Liver (tissue), 9 donors: ENCODE measurements around the gene GSG1. TPM values are rescaled to one million over a fixed set of nuclear protein-coding genes. Genes with fewer than 3 reads are reported as not detected.

Experiments used
- DNase-seq: peaks from one replicate; pipeline ENCODE4 v3.0.0-alpha.2; 2017; ENCODE audit warnings: low spot score
- H3K27ac ChIP-seq, 2 donors: one replicate each; pipeline ENCODE4 v1.7.0; 2013; ENCODE audit warnings: inconsistent platforms in 2 of 2, low read length in 2 of 2, control low read depth in 1 of 2, low read depth in 1 of 2, mild to moderate bottlenecking in 1 of 2
- H3K27me3 ChIP-seq, 4 donors: one replicate each; pipeline versions ENCODE4 v1.6.1 to v1.7.0; 2013; ENCODE audit warnings: low read length in 3 of 4, inconsistent platforms in 1 of 4, mild to moderate bottlenecking in 1 of 4, moderate library complexity in 1 of 4; ENCODE audit not compliant: control insufficient read depth in 4 of 4, insufficient read depth in 4 of 4
- H3K36me3 ChIP-seq, 4 donors: one replicate each; pipeline versions ENCODE4 v1.6.1 to v1.7.0; 2013; ENCODE audit warnings: low read length in 3 of 4, mild to moderate bottlenecking in 3 of 4, low read depth in 1 of 4, moderate library complexity in 1 of 4; ENCODE audit not compliant: control insufficient read depth in 4 of 4, insufficient read depth in 3 of 4
- H3K4me1 ChIP-seq, 4 donors: one replicate each; pipeline versions ENCODE4 v1.6.1 to v1.7.0; 2013; ENCODE audit warnings: low read length in 3 of 4, mild to moderate bottlenecking in 3 of 4, moderate library complexity in 1 of 4; ENCODE audit not compliant: control insufficient read depth in 4 of 4, insufficient read depth in 4 of 4
- H3K4me3 ChIP-seq, 3 donors: one replicate each; pipeline versions ENCODE4 v1.6.1 to v1.7.0; 2013; ENCODE audit warnings: low read length in 3 of 3, control low read depth in 1 of 3, low read depth in 1 of 3, mild to moderate bottlenecking in 1 of 3
- H3K9ac ChIP-seq, 2 donors: one replicate each; pipeline ENCODE4 v1.7.0; 2013; ENCODE audit warnings: low read length in 2 of 2, mild to moderate bottlenecking in 2 of 2, moderate library complexity in 2 of 2, control low read depth in 1 of 2, low read depth in 1 of 2
- H3K9me3 ChIP-seq, 4 donors: one replicate each; pipeline versions ENCODE4 v1.6.1 to v1.7.0; 2013; ENCODE audit warnings: low read length in 3 of 4; ENCODE audit not compliant: control insufficient read depth in 4 of 4
- EGR1 ChIP-seq, 2 donors: IDR thresholded peaks; 2 replicates each; pipeline ENCODE4 v1.6.1; 2016 to 2018; ENCODE audit warnings: antibody characterized with exemption in 2 of 2, low read depth in 2 of 2
- FOXA2 ChIP-seq: IDR thresholded peaks from 2 replicates; pipeline ENCODE4 v1.6.1; 2016; ENCODE audit warnings: antibody characterized with exemption
- GABPA ChIP-seq, 2 donors: IDR thresholded peaks in 1 of 2; conservative IDR thresholded peaks in 1 of 2; 2 replicates each; pipeline ENCODE4 v1.6.1; 2016; ENCODE audit warnings: antibody characterized with exemption in 2 of 2, mild to moderate bottlenecking in 1 of 2, moderate library complexity in 1 of 2
- HNF4A ChIP-seq, 2 donors: conservative IDR thresholded peaks; 2 replicates each; pipeline ENCODE4 v1.6.1; 2016; ENCODE audit warnings: antibody characterized with exemption in 2 of 2, mild to moderate bottlenecking in 2 of 2
- JUND ChIP-seq, 2 donors: IDR thresholded peaks; 2 replicates each; pipeline ENCODE4 v1.6.1; 2016; ENCODE audit warnings: antibody characterized with exemption in 2 of 2
- NR2F2 ChIP-seq: IDR thresholded peaks from 2 replicates; pipeline ENCODE4 v1.6.1; 2016; ENCODE audit warnings: antibody characterized with exemption
- RAD21 ChIP-seq, 2 donors: IDR thresholded peaks; 2 replicates each; pipeline ENCODE4 v1.6.1; 2016; ENCODE audit warnings: antibody characterized with exemption in 2 of 2, mild to moderate bottlenecking in 2 of 2
- RXRA ChIP-seq, 2 donors: IDR thresholded peaks; 2 replicates each; pipeline ENCODE4 v1.6.1; 2017 to 2018; ENCODE audit warnings: antibody characterized with exemption in 2 of 2, mild to moderate bottlenecking in 1 of 2
- SP1 ChIP-seq: IDR thresholded peaks from 2 replicates; pipeline ENCODE4 v1.6.1; 2018; ENCODE audit warnings: antibody characterized with exemption, mild to moderate bottlenecking
- YY1 ChIP-seq: IDR thresholded peaks from 2 replicates; pipeline ENCODE4 v1.6.1; 2016; ENCODE audit warnings: antibody characterized with exemption, mild to moderate bottlenecking
- WGBS: extraction: QIAGEN DNeasy Blood & Tissue Kit; methylation state at CpG from one replicate; pipeline ENCODE4 v1.1.7; 2013; 5-methylcytosine and 5-hydroxymethylcytosine counted together
- polyA plus RNA-seq, 2 donors: library from polyadenylated mRNA; stranded (reverse) in 1 of 2; unstranded in 1 of 2; fragments of 200-250 nt in 1 of 2; fragments of >200 nt in 1 of 2; fragmentation: Nextera tagmentation in 1 of 2; extraction: Ambion mirVana in 1 of 2; gene quantifications; one replicate each; pipeline versions ENCODE4 v1.2.1 to v1.2.3, GENCODE V29; 2013 to 2015
- total RNA-seq, 2 donors: library from RNA; depleted of rRNA; stranded (reverse); fragments of >200 nt; gene quantifications; one replicate each; pipeline ENCODE4 v1.2.3, GENCODE V29; 2014
- TF ChIP-seq, protein P1 (sequence below): IDR thresholded peaks from 2 replicates; pipeline ENCODE4 v1.6.1; 2016; ENCODE audit warnings: antibody characterized with exemption
- TF ChIP-seq, protein P2 (sequence below): IDR thresholded peaks from 2 replicates; pipeline ENCODE4 v1.6.1; 2016; ENCODE audit warnings: antibody characterized with exemption
- TF ChIP-seq, protein P3 (sequence below): IDR thresholded peaks from 2 replicates; pipeline ENCODE4 v1.6.1; 2016; ENCODE audit warnings: antibody characterized with exemption
- TF ChIP-seq, protein P4 (sequence below): fragments of 150-350 bp; IDR thresholded peaks from 2 replicates; pipeline ENCODE4 v1.5.1; 2017; ENCODE audit warnings: improper control_type of control experiment, low read depth, low read length; ENCODE audit not compliant: missing input control
- TF ChIP-seq, protein P5 (sequence below): IDR thresholded peaks from 2 replicates; pipeline ENCODE4 v1.6.1; 2016; ENCODE audit warnings: antibody characterized with exemption, mild to moderate bottlenecking
- donor health status: healthy.
- donor health status: healthy.
- donor health status: healthy.
- donor health status: healthy.
- donor health status: healthy.

GSG1 gene
- total and polyA plus RNA-seq, 4 donors: not detected

DNA sequence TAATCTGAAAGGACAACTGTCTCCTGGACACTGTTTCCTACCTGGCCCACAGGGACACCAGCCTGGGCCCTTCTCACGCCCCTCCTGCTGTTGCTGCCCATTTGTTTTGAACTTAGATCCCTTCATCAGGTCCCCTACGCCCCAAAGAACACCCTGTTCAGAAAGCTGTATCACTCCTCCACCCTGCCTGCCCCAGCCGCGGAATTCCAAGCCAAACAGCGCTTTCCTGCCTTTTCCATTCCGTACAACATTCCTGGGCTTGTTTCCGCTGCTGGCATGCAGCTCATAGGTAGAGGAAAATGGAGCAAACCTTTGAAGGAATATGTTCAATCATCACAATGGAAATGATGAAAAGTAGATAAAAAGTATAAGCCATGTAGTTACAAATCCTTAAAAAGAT is 12.8 kb upstream of the GSG1 start:
- Histone ChIP-seq H3K9ac (no peak overlapping the region), H3K27me3 (no peaks in the 10 kb centered on the region), H3K27ac (no peak overlapping the region), H3K4me3 (no peak overlapping the region), H3K4me1 (no peaks in the 10 kb centered on the region), H3K9me3 (peaks cover 0 to 2% (median under 1%) of the 10 kb centered on the region in 4 donors), H3K36me3 (no peaks in the 10 kb centered on the region)
- WGBS: 88% methylated on average over 7 of the region's 7 CpGs
- TF ChIP-seq RXRA (IDR thresholded peaks at IDR 0.05): no peak
- DNase-seq: no peak

DNA sequence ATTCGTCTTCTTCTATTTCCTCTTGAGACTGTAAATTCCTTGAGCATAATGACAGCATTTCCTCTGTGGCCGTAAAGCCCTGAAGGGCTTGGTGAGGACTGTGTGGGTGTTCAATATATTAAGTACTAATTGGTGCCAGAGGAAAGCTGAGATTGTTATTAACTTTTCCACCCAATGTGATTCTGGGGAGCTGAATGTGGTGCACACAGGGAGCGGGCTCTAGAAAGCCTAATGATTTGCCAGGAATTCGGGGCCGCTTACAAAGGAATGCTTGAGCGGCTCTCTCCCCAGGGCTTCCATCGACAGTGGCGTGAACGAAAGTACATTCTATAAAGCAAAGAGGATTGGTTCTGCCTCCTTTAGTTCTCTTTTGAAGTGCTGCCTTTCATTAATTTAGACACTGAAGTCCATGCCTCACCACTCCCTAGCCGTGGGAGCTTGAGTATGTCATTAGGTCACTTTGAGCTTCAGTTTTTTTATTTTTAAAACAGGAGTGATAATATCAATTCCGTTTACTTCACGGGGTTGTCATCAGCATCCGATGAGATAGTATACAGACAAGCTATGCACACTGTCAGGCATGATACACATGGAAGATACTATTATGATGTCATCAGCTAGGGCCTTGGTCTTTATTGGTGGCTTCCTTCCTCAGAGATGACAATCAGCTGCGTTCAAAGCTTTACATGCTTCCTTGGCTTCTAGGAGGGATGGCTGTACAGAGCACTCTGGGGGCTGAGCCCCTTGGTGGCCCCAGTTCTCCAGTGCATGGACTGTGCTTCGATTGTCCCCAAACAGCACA is 11.0 kb upstream of the GSG1 start:
- no peaks in the 10 kb centered on the region for H3K27me3 ChIP-seq
- WGBS: 78% methylated on average over 15 of the region's 15 CpGs
- no peak overlapping the region for H3K4me3 ChIP-seq
- H3K4me1 ChIP-seq: no peaks in the 10 kb centered on the region
- no peak overlapping the region for H3K27ac ChIP-seq
- TF ChIP-seq HNF4A (conservative IDR thresholded peaks at IDR 0.05) (no peak), RAD21 (IDR thresholded peaks at IDR 0.05) (no peak), FOXA2 (no peak), GABPA (IDR thresholded peaks at IDR 0.05 in 1 of 2, conservative IDR thresholded peaks at IDR 0.05 in 1 of 2) (no peak), EGR1 (IDR thresholded peaks at IDR 0.05; ENCODE audit: low read depth in 2 of 2) (no peak)
- TF ChIP-seq, protein P1, sequence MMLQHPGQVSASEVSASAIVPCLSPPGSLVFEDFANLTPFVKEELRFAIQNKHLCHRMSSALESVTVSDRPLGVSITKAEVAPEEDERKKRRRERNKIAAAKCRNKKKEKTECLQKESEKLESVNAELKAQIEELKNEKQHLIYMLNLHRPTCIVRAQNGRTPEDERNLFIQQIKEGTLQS: no peak
- TF ChIP-seq, protein P2, sequence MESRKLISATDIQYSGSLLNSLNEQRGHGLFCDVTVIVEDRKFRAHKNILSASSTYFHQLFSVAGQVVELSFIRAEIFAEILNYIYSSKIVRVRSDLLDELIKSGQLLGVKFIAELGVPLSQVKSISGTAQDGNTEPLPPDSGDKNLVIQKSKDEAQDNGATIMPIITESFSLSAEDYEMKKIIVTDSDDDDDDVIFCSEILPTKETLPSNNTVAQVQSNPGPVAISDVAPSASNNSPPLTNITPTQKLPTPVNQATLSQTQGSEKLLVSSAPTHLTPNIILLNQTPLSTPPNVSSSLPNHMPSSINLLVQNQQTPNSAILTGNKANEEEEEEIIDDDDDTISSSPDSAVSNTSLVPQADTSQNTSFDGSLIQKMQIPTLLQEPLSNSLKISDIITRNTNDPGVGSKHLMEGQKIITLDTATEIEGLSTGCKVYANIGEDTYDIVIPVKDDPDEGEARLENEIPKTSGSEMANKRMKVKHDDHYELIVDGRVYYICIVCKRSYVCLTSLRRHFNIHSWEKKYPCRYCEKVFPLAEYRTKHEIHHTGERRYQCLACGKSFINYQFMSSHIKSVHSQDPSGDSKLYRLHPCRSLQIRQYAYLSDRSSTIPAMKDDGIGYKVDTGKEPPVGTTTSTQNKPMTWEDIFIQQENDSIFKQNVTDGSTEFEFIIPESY: no peak
- H3K9me3 ChIP-seq: peaks cover 0 to 2% (median under 1%) of the 10 kb centered on the region in 4 donors
- DNase-seq: no peak
- H3K9ac ChIP-seq: no peak overlapping the region
- no peaks in the 10 kb centered on the region for H3K36me3 ChIP-seq

DNA sequence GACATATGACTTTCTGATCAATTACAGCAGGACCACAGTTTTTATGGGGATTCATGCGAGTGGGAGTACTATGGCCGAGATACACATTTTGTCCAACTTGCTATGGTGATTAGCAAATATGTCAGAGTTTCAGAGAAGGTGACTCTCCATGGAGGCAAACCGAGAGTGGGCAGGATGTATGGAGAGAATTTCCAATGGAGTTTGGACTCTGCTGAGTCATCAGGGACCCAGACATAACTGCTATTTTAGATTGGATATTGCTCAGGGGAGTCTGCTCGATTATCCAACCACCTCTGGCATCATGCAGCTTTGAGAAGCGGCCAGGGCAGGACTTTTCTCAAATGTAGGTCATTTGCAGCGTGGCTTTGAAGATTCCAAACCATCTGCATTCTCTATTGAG is 9.5 kb upstream of the GSG1 start:
- Histone ChIP-seq H3K36me3 (no peaks in the 10 kb centered on the region), H3K9me3 (peaks cover 0 to 5% (median 3%) of the 10 kb centered on the region in 4 donors), H3K27ac (no peak overlapping the region), H3K4me1 (no peaks in the 10 kb centered on the region), H3K4me3 (no peak overlapping the region), H3K9ac (no peak overlapping the region), H3K27me3 (no peaks in the 10 kb centered on the region)
- WGBS: 82% methylated on average over 6 of the region's 6 CpGs
- DNase-seq: no peak
- no peak for TF ChIP-seq GABPA (IDR thresholded peaks at IDR 0.05 in 1 of 2, conservative IDR thresholded peaks at IDR 0.05 in 1 of 2)
- TF ChIP-seq, protein P3, sequence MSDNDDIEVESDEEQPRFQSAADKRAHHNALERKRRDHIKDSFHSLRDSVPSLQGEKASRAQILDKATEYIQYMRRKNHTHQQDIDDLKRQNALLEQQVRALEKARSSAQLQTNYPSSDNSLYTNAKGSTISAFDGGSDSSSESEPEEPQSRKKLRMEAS: no peak
- TF ChIP-seq JUND (IDR thresholded peaks at IDR 0.05): no peak
- no peak for TF ChIP-seq EGR1 (IDR thresholded peaks at IDR 0.05; ENCODE audit: low read depth in 2 of 2)
- no peak for TF ChIP-seq SP1
- TF ChIP-seq YY1: no peak
- no peak for TF ChIP-seq NR2F2
- no peak for TF ChIP-seq FOXA2
- no peak for TF ChIP-seq RXRA (IDR thresholded peaks at IDR 0.05)
- TF ChIP-seq, protein P4, sequence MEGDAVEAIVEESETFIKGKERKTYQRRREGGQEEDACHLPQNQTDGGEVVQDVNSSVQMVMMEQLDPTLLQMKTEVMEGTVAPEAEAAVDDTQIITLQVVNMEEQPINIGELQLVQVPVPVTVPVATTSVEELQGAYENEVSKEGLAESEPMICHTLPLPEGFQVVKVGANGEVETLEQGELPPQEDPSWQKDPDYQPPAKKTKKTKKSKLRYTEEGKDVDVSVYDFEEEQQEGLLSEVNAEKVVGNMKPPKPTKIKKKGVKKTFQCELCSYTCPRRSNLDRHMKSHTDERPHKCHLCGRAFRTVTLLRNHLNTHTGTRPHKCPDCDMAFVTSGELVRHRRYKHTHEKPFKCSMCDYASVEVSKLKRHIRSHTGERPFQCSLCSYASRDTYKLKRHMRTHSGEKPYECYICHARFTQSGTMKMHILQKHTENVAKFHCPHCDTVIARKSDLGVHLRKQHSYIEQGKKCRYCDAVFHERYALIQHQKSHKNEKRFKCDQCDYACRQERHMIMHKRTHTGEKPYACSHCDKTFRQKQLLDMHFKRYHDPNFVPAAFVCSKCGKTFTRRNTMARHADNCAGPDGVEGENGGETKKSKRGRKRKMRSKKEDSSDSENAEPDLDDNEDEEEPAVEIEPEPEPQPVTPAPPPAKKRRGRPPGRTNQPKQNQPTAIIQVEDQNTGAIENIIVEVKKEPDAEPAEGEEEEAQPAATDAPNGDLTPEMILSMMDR: no peak
- TF ChIP-seq, protein P1: no peak
- TF ChIP-seq, protein P2: no peak
- no peak for TF ChIP-seq RAD21 (IDR thresholded peaks at IDR 0.05)
- TF ChIP-seq HNF4A (conservative IDR thresholded peaks at IDR 0.05): no peak
- TF ChIP-seq, protein P5, sequence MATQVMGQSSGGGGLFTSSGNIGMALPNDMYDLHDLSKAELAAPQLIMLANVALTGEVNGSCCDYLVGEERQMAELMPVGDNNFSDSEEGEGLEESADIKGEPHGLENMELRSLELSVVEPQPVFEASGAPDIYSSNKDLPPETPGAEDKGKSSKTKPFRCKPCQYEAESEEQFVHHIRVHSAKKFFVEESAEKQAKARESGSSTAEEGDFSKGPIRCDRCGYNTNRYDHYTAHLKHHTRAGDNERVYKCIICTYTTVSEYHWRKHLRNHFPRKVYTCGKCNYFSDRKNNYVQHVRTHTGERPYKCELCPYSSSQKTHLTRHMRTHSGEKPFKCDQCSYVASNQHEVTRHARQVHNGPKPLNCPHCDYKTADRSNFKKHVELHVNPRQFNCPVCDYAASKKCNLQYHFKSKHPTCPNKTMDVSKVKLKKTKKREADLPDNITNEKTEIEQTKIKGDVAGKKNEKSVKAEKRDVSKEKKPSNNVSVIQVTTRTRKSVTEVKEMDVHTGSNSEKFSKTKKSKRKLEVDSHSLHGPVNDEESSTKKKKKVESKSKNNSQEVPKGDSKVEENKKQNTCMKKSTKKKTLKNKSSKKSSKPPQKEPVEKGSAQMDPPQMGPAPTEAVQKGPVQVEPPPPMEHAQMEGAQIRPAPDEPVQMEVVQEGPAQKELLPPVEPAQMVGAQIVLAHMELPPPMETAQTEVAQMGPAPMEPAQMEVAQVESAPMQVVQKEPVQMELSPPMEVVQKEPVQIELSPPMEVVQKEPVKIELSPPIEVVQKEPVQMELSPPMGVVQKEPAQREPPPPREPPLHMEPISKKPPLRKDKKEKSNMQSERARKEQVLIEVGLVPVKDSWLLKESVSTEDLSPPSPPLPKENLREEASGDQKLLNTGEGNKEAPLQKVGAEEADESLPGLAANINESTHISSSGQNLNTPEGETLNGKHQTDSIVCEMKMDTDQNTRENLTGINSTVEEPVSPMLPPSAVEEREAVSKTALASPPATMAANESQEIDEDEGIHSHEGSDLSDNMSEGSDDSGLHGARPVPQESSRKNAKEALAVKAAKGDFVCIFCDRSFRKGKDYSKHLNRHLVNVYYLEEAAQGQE: no peak
